Kidney epithelial cell (primary cell): ENCODE measurements around the gene CA12. TPM values are rescaled to one million over a fixed set of nuclear protein-coding genes. Genes with fewer than 3 reads are reported as not detected.

ENCODE experiments used
- DNase-seq: peaks from one replicate; pipeline ENCODE4 v3.0.0-alpha.2; 2010; ENCODE audit warnings: low read depth
- H3K27me3 ChIP-seq: 2 replicates; pipeline ENCODE4 v1.6.0; 2011; ENCODE audit warnings: low read length; ENCODE audit not compliant: control insufficient read depth, insufficient read depth
- H3K36me3 ChIP-seq: 2 replicates; pipeline ENCODE4 v1.5.1; 2011; ENCODE audit warnings: low read length; ENCODE audit not compliant: control insufficient read depth, insufficient read depth
- H3K4me3 ChIP-seq: 2 replicates; pipeline ENCODE4 v1.5.1; 2011; ENCODE audit warnings: low read depth, mild to moderate bottlenecking, control low read depth, low read length
- total RNA-seq: library from RNA; depleted of rRNA; stranded (reverse); fragments of >200 nt; gene quantifications from 2 replicates; pipeline ENCODE4 v1.2.3, GENCODE V29; 2015
- TF ChIP-seq, protein P1 (sequence below): IDR thresholded peaks from 2 replicates; pipeline ENCODE4 v1.5.1; 2011; ENCODE audit warnings: mild to moderate bottlenecking, moderate library complexity, low read length, control low read depth, inconsistent platforms; ENCODE audit not compliant: insufficient read depth, poor library complexity, severe bottlenecking

CA12 gene
- total RNA-seq, 1 donor from 2014 or later, result 2.9 TPM

GRCh38 chr15:63362885-63363284, 18.8 kb downstream of the CA12 start:
- TF ChIP-seq, protein P1, sequence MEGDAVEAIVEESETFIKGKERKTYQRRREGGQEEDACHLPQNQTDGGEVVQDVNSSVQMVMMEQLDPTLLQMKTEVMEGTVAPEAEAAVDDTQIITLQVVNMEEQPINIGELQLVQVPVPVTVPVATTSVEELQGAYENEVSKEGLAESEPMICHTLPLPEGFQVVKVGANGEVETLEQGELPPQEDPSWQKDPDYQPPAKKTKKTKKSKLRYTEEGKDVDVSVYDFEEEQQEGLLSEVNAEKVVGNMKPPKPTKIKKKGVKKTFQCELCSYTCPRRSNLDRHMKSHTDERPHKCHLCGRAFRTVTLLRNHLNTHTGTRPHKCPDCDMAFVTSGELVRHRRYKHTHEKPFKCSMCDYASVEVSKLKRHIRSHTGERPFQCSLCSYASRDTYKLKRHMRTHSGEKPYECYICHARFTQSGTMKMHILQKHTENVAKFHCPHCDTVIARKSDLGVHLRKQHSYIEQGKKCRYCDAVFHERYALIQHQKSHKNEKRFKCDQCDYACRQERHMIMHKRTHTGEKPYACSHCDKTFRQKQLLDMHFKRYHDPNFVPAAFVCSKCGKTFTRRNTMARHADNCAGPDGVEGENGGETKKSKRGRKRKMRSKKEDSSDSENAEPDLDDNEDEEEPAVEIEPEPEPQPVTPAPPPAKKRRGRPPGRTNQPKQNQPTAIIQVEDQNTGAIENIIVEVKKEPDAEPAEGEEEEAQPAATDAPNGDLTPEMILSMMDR, result no peak
- Histone ChIP-seq H3K4me3 (no peak overlapping the region), H3K36me3 (no peaks in the 10 kb centered on the region), H3K27me3 (no peaks in the 10 kb centered on the region)
- DNase-seq, result no peak

DNA sequence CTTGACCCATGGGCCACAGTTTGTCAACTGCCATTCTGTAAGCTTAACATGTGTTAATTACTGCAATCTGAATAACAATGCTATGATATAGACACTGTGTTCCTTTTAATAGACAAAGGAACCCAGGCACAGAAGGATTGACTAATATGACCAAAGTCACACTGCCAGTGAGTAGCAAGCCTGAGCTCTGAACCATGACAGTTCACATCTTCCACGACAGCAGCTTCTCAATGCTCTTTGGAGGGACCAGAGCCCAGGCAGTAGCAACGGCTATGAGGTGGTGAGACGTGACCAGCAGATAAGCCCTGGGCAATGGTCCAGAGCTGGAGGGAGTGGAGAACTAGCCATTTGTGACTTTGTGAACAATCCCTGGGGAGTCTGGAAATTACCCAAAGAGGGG, 19.4 kb downstream of the CA12 start:
- no peak for DNase-seq
- H3K36me3 ChIP-seq, result no peaks in the 10 kb centered on the region
- H3K27me3 ChIP-seq, result no peaks in the 10 kb centered on the region
- no peak overlapping the region for H3K4me3 ChIP-seq
- TF ChIP-seq, protein P1, result no peak

- no peak overlapping the region for H3K4me3 ChIP-seq
- DNase-seq, result no peak
- TF ChIP-seq, protein P1, result no peak
- H3K36me3 ChIP-seq, result no peaks in the 10 kb centered on the region
- no peaks in the 10 kb centered on the region for H3K27me3 ChIP-seq
Measured at GRCh38 chr15:63360170-63360569, 21.5 kb downstream of the CA12 start.

GRCh38 chr15:63358241-63359029, 23.2 kb downstream of the CA12 start:
- TF ChIP-seq, protein P1, result no peak
- H3K27me3 ChIP-seq, result no peaks in the 10 kb centered on the region
- no peak overlapping the region for H3K4me3 ChIP-seq
- no peak for DNase-seq
- H3K36me3 ChIP-seq, result no peaks in the 10 kb centered on the region

DNA sequence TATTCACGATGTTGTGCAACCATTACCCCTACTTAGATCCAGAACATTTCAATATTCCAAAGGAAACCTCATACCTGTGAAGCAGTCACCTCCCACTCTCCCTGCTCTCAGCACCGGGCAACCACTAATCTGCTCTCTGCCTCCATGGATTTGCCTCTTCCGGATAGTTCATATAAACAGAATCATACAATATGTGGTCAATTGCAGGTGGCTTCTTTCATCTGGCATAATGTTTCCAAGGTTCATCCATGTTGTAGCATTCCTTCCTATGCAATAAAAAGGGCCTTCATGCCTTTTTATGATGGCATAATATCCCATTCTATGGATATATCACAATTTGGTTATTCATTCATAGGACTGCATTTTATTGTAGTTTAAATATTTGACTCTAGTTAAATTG, 23.9 kb downstream of the CA12 start:
- Histone ChIP-seq H3K27me3 (no peaks in the 10 kb centered on the region), H3K4me3 (no peak overlapping the region), H3K36me3 (no peaks in the 10 kb centered on the region)
- TF ChIP-seq, protein P1, result no peak
- no peak for DNase-seq

- DNase-seq, result no peak
- TF ChIP-seq, protein P1, result no peak
- H3K36me3 ChIP-seq, result no peaks in the 10 kb centered on the region
- H3K4me3 ChIP-seq, result no peak overlapping the region
- H3K27me3 ChIP-seq, result no peaks in the 10 kb centered on the region
Measured at GRCh38 chr15:63357061-63357460, 24.6 kb downstream of the CA12 start.
